Measurements from ENCODE around the gene CDK6. TPM values are rescaled to one million over a fixed set of nuclear protein-coding genes. Genes with fewer than 3 reads are reported as not detected.

The CDK6 gene
- total and polyA plus RNA-seq, 9 of the 15 experiments (the other 6 are each of a cell fraction or from before 2014, with no cell fraction given), result 7.6 to 109 (median 44.4) TPM

- H3K36me3 ChIP-seq (ENCODE audit: control insufficient read depth, insufficient read depth, low read length), result peaks cover 19% of the 10 kb centered on the region
- TSS peak; percentile 75 for BruUV-seq (replicated peaks)
- H3K4me1 ChIP-seq (replicated peaks in 1 of 2; ENCODE audit: control insufficient read depth in 2 of 2, insufficient read depth in 2 of 2, low read length in 2 of 2), result peaks cover 0 to 31% of the 10 kb centered on the region in 2 experiments; a peak in 3 of 5 replicates
- H3K79me2 ChIP-seq (ENCODE audit: control insufficient read depth, insufficient read depth, low read length), result peaks cover 53% of the 10 kb centered on the region
- FAIRE-seq (peak; percentile 51), ATAC-seq (peak; percentile 15), DNase-seq (ENCODE audit: extremely low read depth in 1 of 4, low spot score in 3 of 4) (peak in 2 of 4 experiments; percentile 25 to 61)
- peaks cover 4% of the 10 kb centered on the region; the same call in 1 of the 2 replicates for H3K9me3 ChIP-seq (replicated peaks; ENCODE audit: control insufficient read depth, insufficient read depth, low read depth, low read length)
- H2AFZ ChIP-seq (ENCODE audit: low read depth, low read length), result peak overlapping the region; percentile 86
- intact Hi-C loops (cut with micrococcal nuclease) (loop anchor here (2.0 to 5.0 kb wide), 4 partner anchors 170 to 310 kb away; partner anchors contain the start of genes PEX1 and RBM48), in situ Hi-C loops (cut with MboI) (no loop called here)
- H3K9me1 ChIP-seq (ENCODE audit: control insufficient read depth, insufficient read depth, low read length), result no peaks in the 10 kb centered on the region
- H3K9ac ChIP-seq (ENCODE audit: insufficient read depth in 1 of 2, low read depth in 2 of 2, low read length in 2 of 2), result peak overlapping the region; percentile 93 to 97
- no peaks in the 10 kb centered on the region for H4K20me1 ChIP-seq (replicated peaks; ENCODE audit: control insufficient read depth, insufficient read depth, low read length)
- H3K27me3 ChIP-seq (ENCODE audit: control insufficient read depth in 2 of 2, insufficient read depth in 2 of 2, low read length in 2 of 2), result no peaks in the 10 kb centered on the region
- peak overlapping the region; percentile 56 for H3K4me3 ChIP-seq
- WGBS (ENCODE audit: insufficient coverage, low coverage, missing lambda C conversion rate), result under 1% methylated on average over 14 of the region's 16 CpGs
- H3K27ac ChIP-seq (ENCODE audit: extremely low read depth, low read depth, low read length), result peak overlapping the region; percentile 90
- POLR2A ChIA-PET, result interaction anchor here (0.6 to 1.3 kb wide), 4 partner anchors 17 to 55 kb away, joined by 3 read pairs; no protein-coding TSS in a partner anchor
- H3K4me2 ChIP-seq (ENCODE audit: insufficient read depth, low read length), result peak overlapping the region; percentile 75
- CTCF ChIA-PET (ENCODE audit: low intra/inter-chr PET ratio), result no interaction called here
- peak; percentile 57 for TF ChIP-seq BRD9 (IDR thresholded peaks at IDR 0.05; ENCODE audit: low read depth, partially characterized antibody)
- TF ChIP-seq ATF1 (CRISPR knock-in tag; IDR thresholded peaks at IDR 0.05), result no peak
- TF ChIP-seq ATF1 (tag; IDR thresholded peaks at IDR 0.05), result peak; percentile 62
- peak; percentile 60 for TF ChIP-seq CREM (IDR thresholded peaks at IDR 0.05; ENCODE audit: low read depth)
- TF ChIP-seq JUND (IDR thresholded peaks at IDR 0.05; ENCODE audit: borderline replicate concordance, low read depth, low read length), result no peak
- no peak for TF ChIP-seq JUND (tag; IDR thresholded peaks at IDR 0.05; ENCODE audit: borderline replicate concordance, low read depth, low read length)
- TF ChIP-seq PRDM10 (IDR thresholded peaks at IDR 0.05; ENCODE audit: partially characterized antibody), result peak; percentile 48
- TF ChIP-seq ZMIZ1 (IDR thresholded peaks at IDR 0.05; ENCODE audit: low read depth in 2 of 2, low read length in 2 of 2), result 0 out of 4 replicates have a peak, but pooled peaks of 1 of the 2 experiments have one; percentile 27
- TF ChIP-seq POLR2AphosphoS5 (IDR thresholded peaks at IDR 0.05; ENCODE audit: control insufficient read depth, insufficient read depth, low read depth, low read length), result 0 out of 2 replicates have a peak, but pooled peaks have one; percentile 6
- TF ChIP-seq ETS2 (tag; IDR thresholded peaks at IDR 0.05; ENCODE audit: borderline replicate concordance, poor library complexity, severe bottlenecking), result no peak
- no peak for TF ChIP-seq ZNF76 (CRISPR knock-in tag; IDR thresholded peaks at IDR 0.05; ENCODE audit: borderline replicate concordance)
Measured at GRCh38 chr7:92837000-92837749, 802 bp upstream of the CDK6 start.

All from K562 (cell line).